Measurements from ENCODE around the gene FAU. TPM values are rescaled to one million over a fixed set of nuclear protein-coding genes. Genes with fewer than 3 reads are reported as not detected.

The FAU gene
- polyA plus RNA-seq, 1 donor = 1,074 TPM

DNA sequence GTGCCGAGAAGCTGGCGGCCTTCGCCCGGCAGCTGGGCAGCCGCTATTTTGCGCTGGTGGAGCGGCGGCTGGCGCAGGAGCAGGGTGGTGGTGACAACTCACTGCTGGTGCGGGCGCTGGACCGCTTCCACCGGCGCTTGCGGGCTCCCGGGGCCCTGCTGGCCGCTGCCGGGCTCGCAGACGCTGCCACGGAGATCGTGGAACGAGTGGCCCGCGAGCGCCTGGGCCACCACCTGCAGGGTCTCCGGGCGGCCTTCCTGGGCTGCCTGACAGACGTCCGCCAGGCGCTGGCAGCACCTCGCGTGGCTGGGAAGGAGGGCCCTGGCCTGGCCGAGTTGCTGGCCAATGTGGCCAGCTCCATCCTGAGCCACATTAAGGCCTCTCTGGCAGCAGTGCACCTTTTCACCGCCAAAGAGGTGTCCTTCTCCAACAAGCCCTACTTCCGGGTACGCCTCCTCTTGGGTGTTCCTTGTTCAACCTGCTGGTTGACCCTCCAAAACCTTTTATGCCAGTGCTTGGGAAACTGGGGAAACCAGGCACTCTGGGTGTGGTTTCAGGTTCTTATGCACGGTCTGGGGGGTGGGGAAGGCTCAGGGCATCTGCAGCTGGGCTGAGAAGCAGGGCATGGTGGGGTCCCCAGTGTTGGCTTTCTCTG, 13.3 kb downstream of the FAU start:
- no peak for DNase-seq (ENCODE audit: low read depth)

DNA sequence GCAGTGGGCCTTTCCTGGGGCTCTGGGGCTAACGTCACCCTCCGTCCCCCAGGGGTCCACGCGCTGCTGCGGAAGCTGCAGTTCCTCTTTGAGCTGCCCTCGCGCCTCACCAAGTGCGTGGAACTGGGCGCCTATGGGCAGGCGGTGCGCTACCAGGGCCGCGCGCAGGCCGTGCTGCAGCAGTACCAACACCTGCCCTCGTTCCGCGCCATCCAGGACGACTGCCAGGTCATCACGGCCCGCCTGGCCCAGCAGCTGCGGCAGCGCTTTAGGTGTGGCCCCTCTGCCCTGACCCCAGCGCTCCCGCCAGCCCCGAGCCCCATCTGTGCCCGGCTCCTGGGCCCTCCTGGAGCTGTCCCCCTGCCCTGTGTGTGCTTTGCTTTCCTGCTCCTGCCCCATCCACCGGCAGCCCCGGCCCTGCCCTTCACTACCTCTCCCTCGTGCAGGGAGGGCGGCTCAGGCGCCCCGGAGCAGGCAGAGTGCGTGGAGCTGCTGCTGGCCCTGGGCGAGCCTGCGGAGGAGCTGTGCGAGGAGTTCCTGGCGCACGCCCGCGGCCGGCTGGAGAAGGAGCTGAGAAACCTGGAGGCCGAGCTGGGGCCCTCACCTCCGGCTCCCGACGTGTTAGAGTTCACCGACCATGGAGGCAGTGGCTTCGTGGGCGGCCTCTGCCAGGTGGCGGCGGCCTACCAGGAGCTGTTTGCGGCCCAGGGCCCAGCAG, 14.0 kb downstream of the FAU start:
- DNase-seq (ENCODE audit: low read depth) = no peak

GRCh38 chr11:65107078-65107477, 14.9 kb downstream of the FAU start:
- no peak for DNase-seq (ENCODE audit: low read depth)

- no peak for DNase-seq (ENCODE audit: low read depth)
Observed at GRCh38 chr11:65104628-65105027, 17.3 kb downstream of the FAU start.

- DNase-seq (ENCODE audit: low read depth) = no peak
Observed at GRCh38 chr11:65103476-65103875, 18.5 kb downstream of the FAU start.

DNA sequence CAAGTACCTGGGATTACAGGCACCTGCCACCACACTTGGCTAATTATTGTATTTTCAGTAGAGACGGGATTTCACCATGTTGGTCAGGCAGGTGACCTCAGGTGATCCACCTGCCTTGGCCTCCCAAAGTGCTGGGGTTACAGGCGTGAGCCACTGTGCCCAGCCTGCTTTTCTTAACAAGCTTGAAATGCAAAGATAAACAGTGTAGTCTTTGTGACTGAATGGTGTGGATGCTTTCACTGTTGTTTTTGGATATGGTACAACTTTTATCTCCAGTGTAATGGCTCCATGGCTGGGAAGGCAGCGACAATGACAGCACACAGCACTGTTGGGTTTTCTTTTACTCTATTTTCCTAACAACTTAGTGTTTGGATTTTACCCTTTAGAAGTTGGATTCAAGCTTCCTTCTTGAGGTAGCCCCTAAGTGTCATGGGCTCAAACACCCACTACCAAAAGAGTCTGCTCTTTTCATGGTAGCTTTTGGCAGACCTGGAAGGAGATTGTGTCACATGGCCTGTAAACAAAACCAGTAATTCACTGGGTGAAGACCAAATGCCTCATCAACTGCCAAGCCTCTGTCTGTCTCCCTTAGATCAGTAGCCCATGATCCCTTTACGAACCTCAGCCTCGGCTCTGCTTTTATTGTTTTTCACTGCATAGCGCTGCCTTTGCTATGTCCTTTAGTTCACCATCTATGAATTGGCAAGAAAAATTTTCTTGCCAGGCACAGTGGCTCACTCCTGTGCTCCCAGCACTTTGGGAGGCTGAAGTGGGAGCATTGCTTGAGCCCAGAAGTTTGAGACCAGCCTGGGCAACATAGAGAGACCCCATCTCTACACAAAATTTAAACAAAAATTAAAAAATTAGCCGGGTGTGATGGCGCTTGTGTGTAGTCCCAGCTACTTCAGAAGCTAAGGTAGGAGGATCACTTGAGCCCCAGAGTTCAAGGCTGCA, 19.5 kb downstream of the FAU start:
- DNase-seq (ENCODE audit: low read depth) = no peak

DNA sequence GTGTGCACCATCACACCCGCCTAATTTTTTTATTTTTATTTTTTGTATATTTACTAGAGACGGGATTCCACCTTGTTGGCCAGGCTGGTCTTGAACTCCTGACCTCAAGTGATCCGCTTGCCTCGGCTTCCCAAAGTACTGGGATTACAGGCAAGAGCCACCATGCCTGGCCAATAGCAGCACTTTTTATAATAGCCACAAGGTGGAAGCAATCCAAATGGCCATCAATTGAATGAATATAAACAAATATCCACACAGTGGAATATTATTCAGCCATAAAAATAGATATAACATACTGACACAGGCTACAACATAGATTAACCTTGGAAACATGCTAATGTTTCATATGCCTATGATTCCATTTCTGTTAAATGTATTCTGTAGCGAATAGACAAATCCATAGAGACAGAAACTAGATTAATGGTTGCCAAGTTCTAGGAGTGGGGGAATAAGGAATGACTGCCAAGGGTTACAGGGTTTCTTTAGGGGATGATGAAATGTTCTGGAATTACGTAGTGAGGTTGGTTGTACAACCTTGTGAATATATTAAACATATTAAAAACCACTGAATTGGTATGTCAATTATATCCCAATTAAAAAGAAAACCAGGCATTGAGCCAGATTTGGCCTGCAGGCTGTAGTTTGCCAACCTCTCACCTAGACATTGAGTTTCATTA, 21.1 kb downstream of the FAU start:
- no peak for DNase-seq (ENCODE audit: low read depth)

DNA sequence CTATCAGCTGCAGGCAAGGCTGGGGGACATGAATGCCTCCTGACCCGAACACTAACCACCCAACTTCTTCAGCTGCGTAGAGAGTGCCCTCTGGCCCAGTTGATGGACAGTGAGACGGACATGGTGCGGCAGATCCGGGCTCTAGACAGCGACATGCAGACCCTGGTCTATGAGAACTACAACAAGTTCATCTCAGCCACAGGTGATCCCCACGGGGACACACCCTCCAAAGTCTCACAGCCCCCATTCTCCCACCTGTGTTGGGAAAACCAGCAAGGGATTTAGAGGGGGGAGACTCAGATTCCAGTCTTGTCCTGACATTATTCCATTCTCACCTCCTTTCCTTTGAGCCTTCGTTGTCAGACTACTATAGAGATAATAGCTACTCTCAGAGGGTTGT, 25.0 kb downstream of the FAU start:
- DNase-seq (ENCODE audit: low read depth) = no peak

DNA sequence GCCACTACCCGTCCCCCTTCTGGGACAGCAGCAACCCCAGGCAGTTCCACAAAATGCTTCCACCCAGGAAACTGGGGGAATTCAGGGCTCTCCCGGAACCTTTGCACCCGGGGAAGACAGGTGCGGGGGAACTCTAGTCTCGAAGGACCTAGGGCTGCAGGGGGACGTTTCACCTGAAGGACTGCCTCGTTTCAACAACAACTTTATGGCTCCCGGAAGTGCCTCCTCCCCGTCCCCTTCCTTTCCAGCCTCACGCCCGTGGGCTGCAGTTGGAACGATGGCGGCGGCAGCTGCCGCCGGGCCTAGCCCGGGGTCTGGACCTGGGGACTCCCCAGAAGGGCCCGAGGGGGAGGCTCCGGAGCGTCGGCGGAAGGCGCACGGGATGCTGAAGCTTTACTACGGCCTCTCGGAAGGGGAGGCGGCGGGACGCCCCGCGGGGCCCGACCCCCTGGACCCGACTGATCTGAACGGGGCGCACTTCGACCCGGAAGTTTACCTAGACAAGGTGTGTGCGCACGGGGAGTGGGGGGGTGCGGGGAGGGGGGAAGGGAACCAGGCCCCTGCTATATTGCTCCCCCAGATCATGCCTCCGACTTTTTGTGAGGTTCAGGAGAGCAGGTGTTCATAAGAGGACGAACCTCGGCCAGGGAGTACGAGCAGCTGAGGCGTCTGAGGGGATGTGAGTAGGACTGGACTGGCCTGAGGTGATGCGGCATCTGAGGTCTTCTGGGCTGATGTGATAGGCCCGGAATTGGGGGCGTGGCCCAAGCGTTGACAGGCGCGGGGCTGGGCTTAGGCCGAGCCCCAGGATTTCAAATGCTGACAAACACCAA, 25.7 kb downstream of the FAU start, which contains the start of gene VPS51:
Gene VPS51, plus strand, starts transcription at position 241 of the 833 bp plus-strand sequence. Its CDS starts 37 bp downstream, at position 278.
- DNase-seq (ENCODE audit: low read depth) = peak; percentile 77

DNA sequence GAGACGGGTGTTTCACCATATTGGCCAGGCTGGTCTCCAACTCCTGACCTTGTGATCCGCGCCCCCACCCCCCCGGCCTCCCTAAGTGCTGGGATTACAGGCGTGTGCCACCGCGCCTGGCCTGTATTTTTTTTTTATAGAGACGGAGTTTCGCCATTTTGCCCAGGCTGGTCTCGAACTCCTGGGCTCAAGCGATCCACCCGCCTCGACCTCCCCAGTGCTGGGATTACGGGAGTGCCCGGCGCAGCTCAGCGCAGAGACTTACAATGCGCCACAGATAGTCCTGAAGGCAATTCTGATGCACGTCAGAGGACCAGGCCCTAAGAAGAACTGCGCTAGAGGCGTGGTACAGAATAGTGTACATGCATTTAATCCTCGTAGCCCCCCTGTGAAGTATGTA, 26.5 kb downstream of the FAU start:
- no peak for DNase-seq (ENCODE audit: low read depth)

- no peak for DNase-seq (ENCODE audit: low read depth)
Observed at GRCh38 chr11:65090628-65091027, 31.3 kb downstream of the FAU start.

DNA sequence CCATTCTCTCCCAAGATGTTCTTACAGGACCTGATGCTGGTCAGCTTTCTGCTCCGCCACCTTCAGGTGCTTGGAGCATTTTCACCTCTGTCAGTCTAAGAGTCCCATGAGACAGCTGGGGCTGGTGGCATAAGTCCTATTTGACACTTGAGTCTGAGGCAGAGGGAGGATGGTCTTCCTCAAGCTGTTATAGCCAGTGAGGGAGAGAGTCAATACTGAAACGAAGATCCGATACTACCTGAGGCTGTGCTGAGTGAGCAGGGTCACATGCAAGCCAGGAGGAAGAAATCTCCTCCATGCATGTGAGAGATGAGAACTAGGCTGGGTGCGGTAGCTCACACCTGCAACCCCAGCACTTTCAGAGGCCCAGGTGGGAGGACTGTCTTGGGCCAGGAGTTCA, 32.3 kb downstream of the FAU start:
- DNase-seq (ENCODE audit: low read depth) = no peak

DNA sequence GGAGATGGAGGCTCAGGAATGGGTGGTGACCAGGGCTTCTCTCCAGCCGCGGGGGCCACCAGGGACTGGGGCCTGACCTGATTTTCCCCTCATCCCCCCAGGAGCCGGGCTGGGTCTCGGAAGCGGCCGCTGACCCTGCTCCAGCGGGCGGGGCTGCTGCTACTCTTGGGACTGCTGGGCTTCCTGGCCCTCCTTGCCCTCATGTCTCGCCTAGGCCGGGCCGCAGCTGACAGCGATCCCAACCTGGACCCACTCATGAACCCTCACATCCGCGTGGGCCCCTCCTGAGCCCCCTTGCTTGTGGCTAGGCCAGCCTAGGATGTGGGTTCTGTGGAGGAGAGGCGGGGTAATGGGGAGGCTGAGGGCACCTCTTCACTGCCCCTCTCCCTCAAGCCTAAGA, 34.1 kb downstream of the FAU start:
- DNase-seq (ENCODE audit: low read depth) = no peak

- DNase-seq (ENCODE audit: low read depth) = no peak
Observed at GRCh38 chr11:65087216-65087615, 34.7 kb downstream of the FAU start.

GRCh38 chr11:65086809-65087208, 35.1 kb downstream of the FAU start:
- no peak for DNase-seq (ENCODE audit: low read depth)

GRCh38 chr11:65085446-65085845, 36.5 kb downstream of the FAU start:
- no peak for DNase-seq (ENCODE audit: low read depth)

DNA sequence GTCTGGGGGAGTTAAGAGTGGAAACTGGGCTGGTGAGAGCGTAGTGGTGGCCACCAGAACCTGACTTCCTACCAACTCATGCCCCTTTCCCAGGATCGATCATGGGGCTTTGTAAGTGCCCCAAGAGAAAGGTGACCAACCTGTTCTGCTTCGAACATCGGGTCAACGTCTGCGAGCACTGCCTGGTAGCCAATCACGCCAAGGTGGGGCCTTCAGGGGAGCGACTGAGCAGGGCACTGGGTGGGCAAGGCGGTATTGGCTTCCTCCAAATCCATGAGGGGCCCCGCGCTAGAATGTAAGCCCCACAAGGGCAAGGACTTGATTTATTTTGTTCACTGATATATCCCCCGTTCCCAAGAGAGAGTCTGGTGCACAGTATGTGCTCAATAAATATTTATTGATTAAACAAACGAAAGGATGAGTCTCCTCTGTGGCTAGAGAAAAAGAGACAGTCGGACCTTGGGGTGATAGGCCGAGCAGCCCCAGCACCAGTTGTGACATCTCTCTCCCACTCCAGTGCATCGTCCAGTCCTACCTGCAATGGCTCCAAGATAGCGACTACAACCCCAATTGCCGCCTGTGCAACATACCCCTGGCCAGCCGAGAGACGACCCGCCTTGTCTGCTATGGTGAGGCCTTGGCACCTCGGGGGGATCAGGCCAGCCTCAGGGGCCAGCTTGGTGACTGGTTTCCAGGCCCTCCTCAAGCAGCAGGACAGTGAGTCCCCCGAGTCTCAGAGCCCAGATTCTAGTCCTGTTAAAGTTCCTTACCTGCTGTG, 37.1 kb downstream of the FAU start:
- DNase-seq (ENCODE audit: low read depth) = no peak

DNA sequence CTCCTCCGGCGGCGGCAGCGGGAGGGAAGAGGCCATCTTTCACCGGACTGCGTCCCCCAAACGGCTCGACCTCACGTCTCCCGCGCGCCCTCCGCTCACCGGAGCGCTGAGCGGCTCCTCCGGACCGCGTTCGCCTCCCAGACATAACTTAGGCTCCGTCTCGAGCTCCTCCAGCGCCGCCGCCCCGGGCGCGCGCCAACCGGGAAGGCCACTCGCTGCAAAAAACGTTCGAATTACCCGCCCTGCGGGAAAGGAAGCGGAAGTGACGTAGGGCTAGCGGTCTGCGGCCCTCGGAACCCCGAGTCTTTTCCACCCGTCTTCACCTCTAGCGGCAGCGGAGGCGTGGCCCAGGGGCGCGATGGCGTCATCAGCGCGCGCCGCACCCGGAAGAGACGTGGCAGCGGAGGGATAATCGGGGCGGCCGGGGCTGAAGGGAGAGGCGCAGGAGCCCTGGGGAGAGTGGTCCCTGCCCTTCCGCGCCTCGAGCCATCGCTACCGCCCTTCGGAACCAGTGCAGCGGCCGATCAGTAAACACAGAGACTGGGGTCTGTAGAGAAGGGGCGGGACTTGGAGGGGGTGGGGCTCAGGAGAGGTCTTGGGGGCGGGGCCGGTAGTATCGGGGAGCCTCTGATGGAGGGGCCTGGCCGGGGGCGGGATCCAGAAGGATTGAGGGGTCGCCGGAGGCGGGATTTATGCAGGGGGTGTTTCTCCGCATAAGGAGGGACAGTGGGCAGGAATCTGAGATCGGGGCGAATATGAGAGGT, 37.9 kb downstream of the FAU start, which contains the start of the genes CDCA5 and ZFPL1:
Gene CDCA5, minus strand, starts transcription at position 207 of the 764 bp plus-strand sequence. Its CDS starts 62 bp downstream, at position 145.
Gene ZFPL1, plus strand, starts transcription at position 389 of the 764 bp plus-strand sequence. CDS start 477 bp downstream, outside the sequence.
- DNase-seq (ENCODE audit: low read depth) = peak; percentile 92

All from forelimb muscle (tissue), 1 donor.